GM21423 (cell line): Measurements from ENCODE around the gene SLC25A34.

Experiments used
- ATAC-seq: cut with Tn5 transposase; IDR thresholded peaks from one replicate; pipeline ENCODE4 v1.9.1; 2021; ENCODE audit warnings: mild to moderate bottlenecking, moderate library complexity; ENCODE audit not compliant: unreplicated experiment

The SLC25A34 gene

GRCh38 chr1:15748690-15749398 lies 12.8 kb downstream of the SLC25A34 start:
- ATAC-seq: no peak

DNA sequence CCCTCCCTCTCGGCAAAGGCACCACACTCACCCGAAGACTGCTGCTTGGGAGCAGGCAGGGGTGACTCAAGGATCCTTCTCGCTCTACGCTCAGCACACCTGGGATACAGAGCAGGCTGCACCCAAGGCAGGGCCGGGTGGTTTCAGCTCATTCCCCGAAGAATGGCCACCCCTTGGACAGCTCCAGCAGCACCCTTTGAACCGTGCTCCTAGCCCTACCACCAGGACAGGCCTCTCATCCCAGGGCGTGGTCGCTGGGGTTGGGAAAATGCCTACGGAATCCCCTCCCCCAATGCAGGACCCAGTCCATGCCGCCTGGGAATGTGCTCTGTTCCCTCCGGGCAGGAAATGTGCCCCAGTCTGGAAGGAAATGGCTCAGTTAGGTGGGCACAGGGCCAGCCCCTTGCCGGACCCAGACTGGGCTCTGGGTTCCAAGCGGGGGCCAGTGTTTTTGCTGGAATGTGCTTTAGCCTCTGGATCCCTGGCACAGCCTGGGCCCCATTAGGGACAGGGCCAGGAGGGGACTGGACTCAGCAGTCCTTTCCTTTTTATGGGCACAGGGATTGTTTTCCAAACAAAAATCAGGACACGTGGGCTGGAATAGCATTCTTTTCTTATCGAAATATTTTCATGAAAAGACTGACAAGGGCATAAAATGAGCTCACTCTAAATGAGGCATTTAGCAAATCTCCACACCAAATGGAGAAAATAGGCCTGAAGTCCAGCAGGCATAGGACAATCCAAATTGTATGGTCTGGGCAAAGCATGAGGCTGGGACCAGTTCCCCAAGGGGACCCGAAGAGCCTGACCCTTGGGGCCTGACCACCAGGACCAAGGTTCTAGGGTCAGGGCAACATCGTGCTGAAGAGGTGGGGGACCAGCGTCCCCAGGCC lies 13.6 kb downstream of the SLC25A34 start:
- no peak for ATAC-seq

- ATAC-seq: no peak
Observed at GRCh38 chr1:15750924-15751323, 14.9 kb downstream of the SLC25A34 start.

DNA sequence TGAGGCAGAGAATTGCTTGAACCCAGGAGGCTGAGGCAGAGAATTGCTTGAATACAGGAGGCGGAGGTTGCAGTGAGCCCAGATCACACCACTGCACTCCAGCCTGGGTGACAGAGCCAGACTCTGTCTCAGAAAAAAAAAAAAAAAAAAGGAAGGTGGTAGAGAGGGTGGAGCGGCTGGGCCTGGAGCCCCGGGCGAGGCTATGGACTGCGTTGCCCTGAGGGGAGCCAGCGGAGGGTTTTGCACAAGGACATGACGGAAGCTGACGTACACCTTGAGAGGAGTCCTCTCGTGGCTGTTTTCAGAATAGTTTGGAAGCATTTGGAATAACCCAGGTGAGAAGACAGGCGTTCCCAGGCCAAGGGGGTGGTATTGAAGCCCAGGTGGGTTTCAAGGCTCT lies 15.7 kb downstream of the SLC25A34 start:
- ATAC-seq: no peak

GRCh38 chr1:15753776-15754175 lies 17.7 kb downstream of the SLC25A34 start:
- no peak for ATAC-seq

DNA sequence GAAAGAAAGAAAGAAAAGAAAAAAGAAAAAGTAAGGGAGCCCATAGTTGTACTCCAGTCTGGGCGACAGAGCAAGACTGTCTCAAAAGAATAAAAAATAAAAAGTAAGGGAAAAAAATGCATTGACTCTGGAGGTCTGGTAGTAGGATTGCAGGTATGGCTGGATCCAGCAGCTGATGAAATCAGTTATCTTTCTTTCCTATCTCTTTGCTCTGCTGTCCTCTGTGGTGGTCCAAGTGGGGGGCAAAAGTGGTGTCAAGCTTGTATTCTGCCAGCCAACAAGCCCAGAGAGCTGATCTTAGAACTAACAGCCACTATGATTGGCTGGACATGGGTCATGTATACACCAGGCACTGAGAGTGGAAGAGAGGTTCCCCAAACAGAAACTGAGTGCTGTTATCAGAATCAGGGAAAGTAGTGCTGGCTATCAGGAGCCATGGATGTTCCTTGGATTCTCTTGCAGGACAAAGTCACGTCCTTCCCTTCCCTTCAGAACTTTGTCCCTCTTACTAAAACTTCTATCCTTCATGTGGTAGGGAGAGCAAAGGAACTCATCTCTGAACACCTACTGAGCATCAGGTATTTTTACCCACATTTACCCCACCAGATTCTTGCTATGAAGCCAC lies 19.1 kb downstream of the SLC25A34 start:
- no peak for ATAC-seq

- ATAC-seq: no peak
Observed at GRCh38 chr1:15755646-15756040, 19.6 kb downstream of the SLC25A34 start.

GRCh38 chr1:15756143-15757015 lies 20.3 kb downstream of the SLC25A34 start:
- ATAC-seq: no peak

- ATAC-seq: no peak
Observed at GRCh38 chr1:15757016-15757543, 21.0 kb downstream of the SLC25A34 start.

DNA sequence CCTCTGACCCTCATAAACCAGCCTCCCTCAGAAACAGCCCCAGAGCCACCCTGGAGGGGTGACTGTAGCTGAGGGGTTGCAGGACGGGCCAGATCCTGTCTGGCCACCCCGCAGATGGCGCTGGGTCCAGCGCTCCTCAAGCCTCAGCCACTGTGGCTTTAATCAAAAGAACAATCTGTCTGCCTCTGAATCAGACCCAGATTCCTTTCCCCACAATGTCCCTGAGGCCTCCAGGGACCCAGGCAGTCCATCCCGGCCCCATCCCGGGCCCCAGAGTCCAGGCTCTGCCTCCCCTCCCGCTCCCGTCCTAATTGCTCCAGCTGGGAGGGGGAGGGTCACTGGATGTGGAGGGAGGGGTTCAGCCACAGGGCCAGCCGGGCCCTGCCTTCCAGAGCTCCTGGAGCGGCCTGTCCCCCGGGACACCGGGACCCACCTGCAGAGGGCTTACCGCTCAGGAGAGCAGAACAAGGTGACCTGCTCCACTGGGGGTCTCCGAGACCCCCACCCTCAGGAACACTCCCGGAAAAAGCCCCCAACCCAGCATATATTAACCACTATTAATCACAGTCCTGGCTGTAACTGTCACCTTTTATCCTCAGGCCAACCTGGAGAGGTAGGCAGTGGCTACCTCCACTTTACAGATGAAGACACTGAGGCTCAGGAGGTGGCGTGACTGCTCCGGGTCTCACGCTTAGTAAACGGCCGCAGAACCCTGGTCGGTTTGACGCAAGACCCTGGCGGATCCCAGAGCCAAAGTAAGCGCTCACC lies 21.7 kb downstream of the SLC25A34 start:
- no peak for ATAC-seq

DNA sequence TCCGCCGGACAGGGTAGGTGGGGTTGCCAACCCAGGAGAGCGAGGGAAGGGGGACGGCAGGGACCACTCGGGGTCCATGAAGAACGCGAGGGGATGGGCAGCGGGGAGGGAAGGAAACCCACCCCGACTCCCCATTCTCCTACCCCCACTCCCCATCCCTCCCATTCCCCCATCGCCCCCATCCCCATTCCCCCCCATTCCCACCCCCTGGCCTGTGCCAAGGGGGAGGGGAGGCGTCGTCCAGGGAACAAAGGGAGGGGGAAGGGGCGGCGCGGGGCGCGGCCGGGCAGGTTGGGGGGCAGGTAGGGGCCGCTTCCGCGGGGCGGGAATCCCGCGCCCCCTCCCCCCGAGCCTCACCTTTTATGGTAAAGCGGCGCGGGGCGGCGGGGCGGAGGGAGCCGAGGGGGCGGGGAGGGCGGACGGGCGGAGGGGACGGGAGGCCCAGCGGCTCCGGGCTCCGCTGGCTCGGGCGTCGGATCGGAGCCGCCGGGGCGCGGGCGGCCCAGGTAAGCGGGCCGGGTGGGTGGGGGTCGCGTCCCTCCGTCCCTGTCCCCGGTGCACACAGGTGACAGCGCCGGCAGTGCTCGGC lies 22.4 kb downstream of the SLC25A34 start, which contains the start of gene FBLIM1:
TSS of gene FBLIM1 (plus strand) at position 453 of the 589 bp plus-strand sequence. CDS start 6,189 bp downstream, outside the sequence.
- ATAC-seq: no peak

DNA sequence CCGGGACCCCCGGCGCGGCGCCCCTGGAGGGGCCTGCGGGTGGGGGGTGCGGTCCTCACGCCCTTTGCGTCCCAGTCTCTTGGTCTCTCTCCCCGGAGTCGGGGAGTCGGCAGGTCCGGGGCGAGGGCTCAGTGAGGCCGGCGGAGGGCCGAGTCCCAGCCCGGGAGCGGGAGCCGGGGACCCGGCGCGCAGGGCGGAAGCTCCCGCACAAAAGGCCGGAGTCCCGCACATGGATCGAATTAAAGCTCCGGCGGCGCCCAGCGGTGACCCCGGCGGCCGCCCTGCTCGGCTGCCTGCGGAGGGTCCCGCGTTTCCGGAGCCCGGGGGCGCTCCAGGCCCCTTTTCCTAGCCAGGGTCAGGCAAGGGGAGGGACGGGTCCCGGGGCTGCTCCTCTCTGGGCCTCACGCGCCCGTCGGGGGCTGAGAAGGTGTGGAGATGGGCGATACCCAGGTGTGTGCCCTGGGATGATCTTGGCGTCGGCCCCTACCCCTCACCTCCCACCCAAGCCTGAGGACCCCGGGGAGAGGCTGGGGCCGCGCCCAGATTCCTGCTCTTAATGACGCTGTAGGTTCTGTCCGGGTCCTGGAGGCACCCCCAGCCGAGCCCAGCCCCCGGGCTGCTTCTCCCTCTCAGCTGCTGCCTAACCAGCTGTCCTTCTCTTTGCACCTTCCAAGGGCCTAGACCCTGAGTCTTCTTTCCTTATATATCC lies 23.0 kb downstream of the SLC25A34 start:
- no peak for ATAC-seq

GRCh38 chr1:15760520-15761211 lies 24.6 kb downstream of the SLC25A34 start:
- ATAC-seq: no peak

DNA sequence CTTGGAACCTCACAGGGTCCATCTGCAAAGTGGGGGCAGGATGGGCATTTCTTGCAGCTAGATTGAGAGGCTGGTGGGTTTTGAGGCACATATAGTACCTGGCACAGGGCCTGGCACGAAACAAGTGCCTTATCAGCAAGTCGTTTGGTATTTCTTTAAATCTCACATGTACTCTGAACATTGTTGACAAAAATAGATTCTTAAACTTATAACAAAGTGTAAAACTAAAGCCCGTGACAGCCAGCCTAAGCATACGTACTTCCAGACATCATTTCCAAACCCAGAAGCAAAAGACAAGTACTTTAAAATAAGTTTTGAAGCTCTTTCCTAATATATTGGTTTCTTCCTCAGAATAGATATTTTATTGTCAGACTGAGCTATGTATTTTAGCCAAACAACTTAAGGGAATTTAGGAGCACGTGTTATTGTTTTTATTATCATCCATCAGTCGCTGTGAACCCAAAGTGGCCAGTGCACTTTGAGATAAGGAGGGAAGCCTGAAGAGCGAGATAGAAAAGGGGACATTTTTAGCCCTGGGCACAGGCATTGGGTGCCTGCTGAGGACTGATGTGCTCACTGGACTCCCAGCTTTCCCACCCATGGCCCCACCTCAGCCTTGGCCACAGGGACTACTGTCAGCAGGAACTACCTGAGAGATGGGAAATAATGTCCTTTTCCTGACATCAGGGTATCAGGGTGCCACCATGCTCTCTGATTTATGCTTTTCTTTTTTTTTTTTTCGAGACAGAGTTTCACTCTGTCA lies 25.5 kb downstream of the SLC25A34 start:
- ATAC-seq: no peak

- no peak for ATAC-seq
Observed at GRCh38 chr1:15762546-15762945, 26.5 kb downstream of the SLC25A34 start.

- ATAC-seq: no peak
Observed at GRCh38 chr1:15764269-15764764, 28.3 kb downstream of the SLC25A34 start.

GRCh38 chr1:15764890-15765289 lies 28.8 kb downstream of the SLC25A34 start:
- no peak for ATAC-seq
